Heart right ventricle (tissue), 16 donors: ENCODE measurements around the gene PARD3. TPM values are rescaled to one million over a fixed set of nuclear protein-coding genes. Genes with fewer than 3 reads are reported as not detected.

Experiments used
- ATAC-seq, 8 donors: fragments of 200-7000 bp; cut with Tn5 transposase; one replicate each; pipeline ENCODE4 v1.9.1; 2020; ENCODE audit warnings: mild to moderate bottlenecking in 8 of 8, moderate library complexity in 8 of 8, moderate number of reproducible peaks in 1 of 8
- DNase-seq, 2 donors: peaks; one replicate each; pipeline ENCODE4 v3.0.0-alpha.2; 2020
- H3K27ac ChIP-seq, 10 donors: fragments of 200-600 bp; sonication (generic) in 2 of 10; one replicate each; pipeline versions ENCODE4 v1.5.0 to v1.8.0; 2020 to 2022; ENCODE audit warnings: mild to moderate bottlenecking in 3 of 10
- H3K27me3 ChIP-seq, 7 donors: fragments of 200-600 bp; one replicate each; pipeline ENCODE4 v1.8.0; 2021 to 2022; ENCODE audit warnings: mild to moderate bottlenecking in 2 of 7
- H3K36me3 ChIP-seq, 9 donors: fragments of 200-600 bp; sonication (generic) in 1 of 9; one replicate each; pipeline versions ENCODE4 v1.5.0 to v1.8.0; 2020 to 2022; ENCODE audit warnings: mild to moderate bottlenecking in 2 of 9
- H3K4me1 ChIP-seq, 9 donors: fragments of 200-600 bp; sonication (generic) in 1 of 9; one replicate each; pipeline versions ENCODE4 v1.5.0 to v1.8.0; 2020 to 2022; ENCODE audit warnings: mild to moderate bottlenecking in 4 of 9
- H3K4me3 ChIP-seq, 10 donors: fragments of 200-600 bp; sonication (generic) in 2 of 10; one replicate each; pipeline versions ENCODE4 v1.5.0 to v1.8.0; 2020 to 2022; ENCODE audit warnings: mild to moderate bottlenecking in 7 of 10, moderate library complexity in 2 of 10
- H3K9me3 ChIP-seq, 11 donors: fragments of 200-600 bp in 10 of 11; sonication (generic) in 2 of 11; one replicate each; pipeline versions ENCODE4 v1.5.0 to v1.8.0; 2013 to 2022; ENCODE audit warnings: mild to moderate bottlenecking in 2 of 11, control low read depth in 1 of 11, moderate library complexity in 1 of 11
- CTCF ChIP-seq, 9 donors: fragments of 200-600 bp; sonication (generic) in 2 of 9; IDR thresholded peaks; one replicate each; pipeline versions ENCODE4 v1.5.0 to v1.8.0; 2021 to 2022; ENCODE audit warnings: antibody characterized with exemption in 9 of 9, mild to moderate bottlenecking in 5 of 9, moderate library complexity in 1 of 9
- WGBS, 2 donors: extraction: QIAGEN DNeasy Blood & Tissue Kit; methylation state at CpG; one replicate each; pipeline ENCODE4 v1.1.7; 2013; ENCODE audit warnings: inconsistent platforms in 1 of 2; 5-methylcytosine and 5-hydroxymethylcytosine counted together
- intact Hi-C, 10 donors: fragments of 100-400 bp; cut with DNase I; formaldehyde crosslinking; loops; one replicate each; pipeline versions ENCODE4 v1.11.1 to v1.14.2; 2022
- polyA plus RNA-seq, 2 donors: library from polyadenylated mRNA; stranded (reverse); fragments of 200-250 nt; gene quantifications; one replicate each; pipeline ENCODE4 v1.2.3, GENCODE V29; 2013
- total RNA-seq, 10 donors: library from RNA; stranded (reverse); fragmentation: NEBNext Ultra II Directional in 3 of 10; extraction: Animal tissue kit (Norgen Biotek cat#: 25700) in 3 of 10; gene quantifications; one replicate each; pipeline versions ENCODE4 v1.2.1 to v1.2.4, GENCODE V29; 2021 to 2023
- donor health status: Arrhythmogenic right ventricular cardiomyopathy.
- donor health status: ischemic (EF 13 %, LVEDD 7.1; RV severe dilation, severe dysfunction).
- donor health status: healthy with polysubstance abuse.
- donor health status: DM: no; HTN: yes; CAD: no.
- donor health status: DM: no; HTN: no; CAD: no.
- donor health status: ischemic (EF 25% LVEDD 6.9; RV normal size, moderate dysfunction).
- donor health status: ischemic (EF 25% LVEDD 5.7; RV mildly dilated, moderate dysfunction).
- donor health status: healthy.
- donor health status: DM: yes; HTN: yes; CAD: no.
- donor health status: Ischemic cardiomyopathy.
- donor health status: ischemic (EF 35%, LVEDD 5.7; RV mildly dilated, moderate dysfunction).
- donor health status: nonischemic (EF 11% LVEDD 7.7; RV severe dilation, severe dysfunction).
- donor health status: DM: yes; HTN: yes; CAD: no.
- donor health status: PGD.
- donor health status: ischemic (EF 29% LVEDD 5.4; RV normal size, mild dysfunction).
- donor health status: nonischemic (EF 23%, LVEDD 6.1; RV moderate dilation, normal function).

PARD3 gene
- total and polyA plus RNA-seq, 12 donors, result 19.7 to 41.8 (median 34.2) TPM

GRCh38 chr10:34305189-34305588 lies 509.9 kb downstream of the PARD3 start:
- intact Hi-C loops, result no loop called here
- H3K27ac ChIP-seq, result no peak overlapping the region
- H3K4me1 ChIP-seq, result no peaks in the 10 kb centered on the region
- H3K9me3 ChIP-seq, result no peaks in the 10 kb centered on the region
- no peaks in the 10 kb centered on the region for H3K36me3 ChIP-seq
- 89 to 92% methylated on average over 6 of the region's 6 CpGs for WGBS, 2 donors
- no peak for ATAC-seq
- no peak overlapping the region for H3K4me3 ChIP-seq
- TF ChIP-seq CTCF (IDR thresholded peaks at IDR 0.05), result no peak
- no peaks in the 10 kb centered on the region for H3K27me3 ChIP-seq
- no peak for DNase-seq

- WGBS, 2 donors, result 91 to 93% methylated on average over 2 of the region's 2 CpGs
- Histone ChIP-seq H3K4me3 (no peak overlapping the region), H3K27ac (no peak overlapping the region), H3K4me1 (no peaks in the 10 kb centered on the region), H3K36me3 (no peaks in the 10 kb centered on the region), H3K27me3 (no peaks in the 10 kb centered on the region), H3K9me3 (no peaks in the 10 kb centered on the region)
- DNase-seq (no peak), ATAC-seq (no peak)
- intact Hi-C loops, result no loop called here
- no peak for TF ChIP-seq CTCF (IDR thresholded peaks at IDR 0.05)
Measured at GRCh38 chr10:34303022-34303421, 512.1 kb downstream of the PARD3 start.

GRCh38 chr10:34299105-34299611 lies 515.9 kb downstream of the PARD3 start:
- DNase-seq, result no peak
- ATAC-seq, result no peak
- WGBS, 2 donors, result 66 to 81% methylated on average over 3 of the region's 3 CpGs
- Histone ChIP-seq H3K4me1 (no peaks in the 10 kb centered on the region), H3K4me3 (no peak overlapping the region), H3K36me3 (no peaks in the 10 kb centered on the region), H3K9me3 (no peaks in the 10 kb centered on the region), H3K27ac (no peak overlapping the region), H3K27me3 (no peaks in the 10 kb centered on the region)
- TF ChIP-seq CTCF (IDR thresholded peaks at IDR 0.05), result no peak
- intact Hi-C loops, result no loop called here

GRCh38 chr10:34298346-34298818 lies 516.7 kb downstream of the PARD3 start:
- H3K27me3 ChIP-seq, result no peaks in the 10 kb centered on the region
- intact Hi-C loops, result no loop called here
- WGBS, 2 donors, result 94 to 95% methylated on average over 16 of the region's 16 CpGs
- H3K27ac ChIP-seq, result no peak overlapping the region
- ATAC-seq (no peak), DNase-seq (no peak)
- H3K4me1 ChIP-seq, result no peaks in the 10 kb centered on the region
- no peaks in the 10 kb centered on the region for H3K9me3 ChIP-seq
- no peak overlapping the region for H3K4me3 ChIP-seq
- TF ChIP-seq CTCF (IDR thresholded peaks at IDR 0.05), result no peak
- no peaks in the 10 kb centered on the region for H3K36me3 ChIP-seq
